B cell (primary cell): ENCODE results near the gene ABCC1. TPM values are rescaled to one million over a fixed set of nuclear protein-coding genes. Genes with fewer than 3 reads are reported as not detected.
"Not testable (repeated sequence)": the region's sequence is repeated elsewhere in the genome, so short reads cannot be mapped to it uniquely, and the experiment has no call there.

Experiments
- ATAC-seq: fragments of 200-7000 bp; cut with Tn5 transposase; one replicate; pipeline ENCODE4 v1.10.0; 2021; ENCODE audit warnings: low read depth, mild to moderate bottlenecking, moderate number of reproducible peaks, moderate library complexity
- CTCF ChIA-PET: fragments of 350-600 bp; sonication (Branson Sonifier 250); formaldehyde crosslinking; loops from one replicate; lab custom pipeline; 2021; ENCODE audit warnings: antibody characterized with exemption, inconsistent platforms; lab: Charles Lee
- POLR2A ChIA-PET: fragments of 350-600 bp; sonication (Branson Sonifier 250); formaldehyde crosslinking; loops from one replicate; lab custom pipeline; 2021; ENCODE audit warnings: antibody characterized with exemption; lab: Charles Lee
- DNase-seq: peaks from one replicate; pipeline ENCODE4 v3.0.0; 2013
- H2AFZ ChIP-seq: 2 replicates; pipeline ENCODE4 v1.6.1; 2012; ENCODE audit warnings: mild to moderate bottlenecking, low read depth, low read length; ENCODE audit not compliant: insufficient read depth, poor library complexity, severe bottlenecking
- H3K27ac ChIP-seq, 2 donors: 1 replicate in 1 of 2; 2 replicates in 1 of 2; pipeline ENCODE4 v1.5.1; 2012 to 2013; ENCODE audit warnings: low read length in 2 of 2, mild to moderate bottlenecking in 2 of 2, moderate library complexity in 1 of 2
- H3K27me3 ChIP-seq, 4 experiments: fragments of 200-600 bp in 1 of 4; sonication (generic) in 1 of 4; replicated peaks in 1 of 4; 1 replicate in 2 of 4; 2 replicates in 2 of 4; pipeline versions ENCODE4 v1.6.1 to v1.7.0; 2013 to 2016; ENCODE audit warnings: low read length in 3 of 4, mild to moderate bottlenecking in 2 of 4, mixed read lengths in 1 of 4, moderate library complexity in 1 of 4; ENCODE audit not compliant: insufficient read depth in 4 of 4, control insufficient read depth in 3 of 4; ENCODE audit errors: control extremely low read depth in 1 of 4
- H3K36me3 ChIP-seq, 2 experiments: replicated peaks in 1 of 2; 1 replicate in 1 of 2; 2 replicates in 1 of 2; pipeline versions ENCODE4 v1.6.1 to v1.7.1; 2013; ENCODE audit warnings: low read length in 1 of 2; ENCODE audit not compliant: insufficient read depth in 2 of 2, control insufficient read depth in 1 of 2; ENCODE audit errors: control extremely low read depth in 1 of 2, extremely low read depth in 1 of 2
- H3K4me1 ChIP-seq, 2 donors: fragments of 200-600 bp in 1 of 2; sonication (generic) in 1 of 2; 1 replicate in 1 of 2; 2 replicates in 1 of 2; pipeline versions ENCODE4 v1.5.1 to v1.6.1; 2013 to 2017; ENCODE audit warnings: low read length in 2 of 2; ENCODE audit not compliant: control insufficient read depth in 2 of 2, insufficient read depth in 2 of 2
- H3K4me2 ChIP-seq: replicated peaks from 2 replicates; pipeline ENCODE3; 2012; ENCODE audit warnings: mild to moderate bottlenecking, low read depth, low read length; ENCODE audit not compliant: poor library complexity, severe bottlenecking
- H3K4me3 ChIP-seq, 5 experiments: fragments of 200-600 bp in 1 of 5; sonication (generic) in 1 of 5; 1 replicate in 3 of 5; 2 replicates in 2 of 5; pipeline versions ENCODE4 v1.5.1 to v1.7.0; 2011 to 2016; ENCODE audit warnings: low read length in 4 of 5, mild to moderate bottlenecking in 4 of 5, low read depth in 2 of 5, control low read depth in 1 of 5, moderate library complexity in 1 of 5; ENCODE audit not compliant: insufficient read depth in 1 of 5; ENCODE audit errors: control extremely low read depth in 1 of 5, extremely low read depth in 1 of 5
- H3K79me2 ChIP-seq: fragments of 200-600 bp; sonication (generic); one replicate; pipeline ENCODE4 v1.6.0; 2016; ENCODE audit warnings: low read length; ENCODE audit not compliant: control insufficient read depth, insufficient read depth
- H3K9ac ChIP-seq: fragments of 200-600 bp; sonication (generic); 2 replicates; pipeline ENCODE4 v1.6.1; 2017; ENCODE audit warnings: mild to moderate bottlenecking, low read length, moderate library complexity
- H3K9me3 ChIP-seq, 3 donors: one replicate each; pipeline versions ENCODE4 v1.6.1 to v1.7.1; 2013; ENCODE audit warnings: low read length in 2 of 3; ENCODE audit not compliant: control insufficient read depth in 2 of 3, insufficient read depth in 1 of 3; ENCODE audit errors: control extremely low read depth in 1 of 3
- H4K20me1 ChIP-seq: 2 replicates; pipeline ENCODE4 v1.6.0; 2012; ENCODE audit warnings: mild to moderate bottlenecking, low read length; ENCODE audit not compliant: insufficient read depth, control insufficient read depth, poor library complexity, severe bottlenecking
- H3K27ac Mint-ChIP-seq: one replicate; pipeline ENCODE4 v1.8.0; 2021; ENCODE audit warnings: mixed read lengths
- H3K27me3 Mint-ChIP-seq: one replicate; pipeline ENCODE4 v1.8.0; 2021; ENCODE audit warnings: mixed read lengths
- H3K4me1 Mint-ChIP-seq: one replicate; pipeline ENCODE4 v1.8.0; 2021; ENCODE audit warnings: mixed read lengths
- H3K4me3 Mint-ChIP-seq: one replicate; pipeline ENCODE4 v1.8.0; 2021; ENCODE audit warnings: mixed read lengths
- H3K9me3 Mint-ChIP-seq: one replicate; pipeline ENCODE4 v1.8.0; 2022; ENCODE audit warnings: mixed read lengths; ENCODE audit not compliant: insufficient read depth
- CTCF ChIP-seq: fragments of 200-600 bp; IDR thresholded peaks from one replicate; pipeline ENCODE4 v1.8.0; 2022; ENCODE audit warnings: antibody characterized with exemption, mild to moderate bottlenecking
- EZH2 ChIP-seq: IDR thresholded peaks from 2 replicates; pipeline ENCODE4 v1.6.1; 2012; ENCODE audit warnings: borderline replicate concordance, low read depth, mild to moderate bottlenecking, moderate library complexity, low read length; ENCODE audit not compliant: insufficient read depth, poor library complexity, severe bottlenecking
- WGBS: methylation state at CpG from one replicate; pipeline ENCODE4 v1.1.5; 2013; ENCODE audit warnings: missing lambda C conversion rate; ENCODE audit not compliant: insufficient coverage; 5-methylcytosine and 5-hydroxymethylcytosine counted together
- intact Hi-C: fragments of 100-400 bp; cut with micrococcal nuclease; formaldehyde crosslinking; loops from one replicate; pipeline ENCODE4 v1.10.0; 2022
- polyA plus RNA-seq: library from polyadenylated mRNA; depleted of rRNA; stranded (reverse); fragments of >200 nt; gene quantifications from 2 replicates; pipeline ENCODE4 v1.2.3, GENCODE V29; 2012
- total RNA-seq, 2 donors: library from RNA; stranded (reverse); fragments of 120-200 nt in 1 of 2; gene quantifications; 1 replicate in 1 of 2; 2 replicates in 1 of 2; pipeline versions ENCODE4 v1.2.3 to v1.2.4, GENCODE V29; 2013 to 2022

Gene ABCC1
- total and polyA plus RNA-seq, 2 donors (not counting 1 experiment from before 2014, with no cell fraction given), result 21.8 to 73.0 TPM

- H3K4me3 ChIP-seq, H2AFZ ChIP-seq, POLR2A ChIA-PET, H3K4me1 ChIP-seq, H3K27me3 ChIP-seq, H3K79me2 ChIP-seq, H3K27me3 Mint-ChIP-seq, intact Hi-C loops, DNase-seq, CTCF ChIA-PET, H3K27ac Mint-ChIP-seq, H3K4me2 ChIP-seq, H3K4me3 Mint-ChIP-seq, H3K9me3 ChIP-seq, H3K4me1 Mint-ChIP-seq, H3K9me3 Mint-ChIP-seq, ATAC-seq, H3K9ac ChIP-seq, H3K27ac ChIP-seq, H4K20me1 ChIP-seq: not testable (repeated sequence)
- H3K36me3 ChIP-seq, result peaks cover 0 to 21% of the 10 kb centered on the region in 2 experiments
- 73% methylated on average over 12 of the region's 15 CpGs for WGBS
Measured at GRCh38 chr16:16148000-16148599, 198.7 kb downstream of the ABCC1 start.

GRCh38 chr16:16148755-16149154, 199.3 kb downstream of the ABCC1 start:
- Mint-ChIP-seq H3K27ac (no peak overlapping the region), H3K27me3 (no peaks in the 10 kb centered on the region), H3K4me3 (no peak overlapping the region), H3K9me3 (no peaks in the 10 kb centered on the region), H3K4me1 (no peaks in the 10 kb centered on the region)
- no peaks in the 10 kb centered on the region for H3K27me3 ChIP-seq
- H2AFZ ChIP-seq, result no peak overlapping the region
- intact Hi-C loops, result no loop called here
- DNase-seq (no peak), ATAC-seq (no peak)
- ChIA-PET CTCF (no interaction called here), POLR2A (no interaction called here)
- H3K9ac ChIP-seq, result no peak overlapping the region
- no peaks in the 10 kb centered on the region for H3K4me1 ChIP-seq
- no peak for TF ChIP-seq CTCF
- TF ChIP-seq EZH2, result no peak
- no peaks in the 10 kb centered on the region for H3K79me2 ChIP-seq
- 95% methylated on average over 6 of the region's 9 CpGs for WGBS
- no peak overlapping the region for H3K4me2 ChIP-seq
- H4K20me1 ChIP-seq, result no peaks in the 10 kb centered on the region
- H3K36me3 ChIP-seq, result peaks cover 0 to 14% of the 10 kb centered on the region in 2 experiments
- no peak overlapping the region for H3K4me3 ChIP-seq
- no peaks in the 10 kb centered on the region for H3K9me3 ChIP-seq
- H3K27ac ChIP-seq, result no peak overlapping the region
